ENCODE results near the gene COL1A1.

GRCh38 chr17:50205111-50205962, 3.9 kb upstream of the COL1A1 start:
- TF ChIP-seq CTCF (IDR thresholded peaks at IDR 0.05; ENCODE audit: low read length) (no peak), EZH2 (IDR thresholded peaks at IDR 0.05; ENCODE audit: borderline replicate concordance, low read length) (no peak)

Measured in OCI-LY1 (cell line).